Ishikawa (cell line): Measurements from ENCODE around the gene HHAT.

Source experiments
- CEBPB ChIP-seq: IDR thresholded peaks from 2 replicates; pipeline ENCODE4 v1.6.1; 2012
- CREB1 ChIP-seq: IDR thresholded peaks from 2 replicates; pipeline ENCODE4 v1.6.1; 2012; ENCODE audit warnings: low read depth
- EP300 ChIP-seq: IDR thresholded peaks from 2 replicates; pipeline ENCODE4 v1.6.1; 2012; ENCODE audit warnings: borderline replicate concordance
- FOXM1 ChIP-seq: IDR thresholded peaks from 2 replicates; pipeline ENCODE4 v1.6.1; 2012; ENCODE audit warnings: low read depth, borderline replicate concordance
- NFIC ChIP-seq: IDR thresholded peaks from 2 replicates; pipeline ENCODE4 v1.6.1; 2012
- RAD21 ChIP-seq: IDR thresholded peaks from 2 replicates; pipeline ENCODE4 v1.6.1; 2012; ENCODE audit warnings: low read depth
- TAF1 ChIP-seq: IDR thresholded peaks from 2 replicates; pipeline ENCODE4 v1.6.1; 2012; ENCODE audit warnings: low read depth, mild to moderate bottlenecking
- TCF12 ChIP-seq: IDR thresholded peaks from 2 replicates; pipeline ENCODE4 v1.6.1; 2012; ENCODE audit warnings: low read depth
- TEAD4 ChIP-seq: IDR thresholded peaks from 2 replicates; pipeline ENCODE4 v1.6.1; 2012
- YY1 ChIP-seq: IDR thresholded peaks from 2 replicates; pipeline ENCODE4 v1.6.1; 2012; ENCODE audit warnings: low read depth
- ZBTB7A ChIP-seq: IDR thresholded peaks from 2 replicates; pipeline ENCODE4 v1.6.1; 2012; ENCODE audit warnings: low read depth
- TF ChIP-seq, protein P1 (sequence below): IDR thresholded peaks from 2 replicates; pipeline ENCODE4 v1.6.1; 2012
- TF ChIP-seq, protein P2 (sequence below): IDR thresholded peaks from 2 replicates; pipeline ENCODE4 v1.6.1; 2012; ENCODE audit warnings: low read depth, mild to moderate bottlenecking
- TF ChIP-seq, protein P3 (sequence below): IDR thresholded peaks from 2 replicates; pipeline ENCODE4 v1.6.1; 2012

The HHAT gene

DNA sequence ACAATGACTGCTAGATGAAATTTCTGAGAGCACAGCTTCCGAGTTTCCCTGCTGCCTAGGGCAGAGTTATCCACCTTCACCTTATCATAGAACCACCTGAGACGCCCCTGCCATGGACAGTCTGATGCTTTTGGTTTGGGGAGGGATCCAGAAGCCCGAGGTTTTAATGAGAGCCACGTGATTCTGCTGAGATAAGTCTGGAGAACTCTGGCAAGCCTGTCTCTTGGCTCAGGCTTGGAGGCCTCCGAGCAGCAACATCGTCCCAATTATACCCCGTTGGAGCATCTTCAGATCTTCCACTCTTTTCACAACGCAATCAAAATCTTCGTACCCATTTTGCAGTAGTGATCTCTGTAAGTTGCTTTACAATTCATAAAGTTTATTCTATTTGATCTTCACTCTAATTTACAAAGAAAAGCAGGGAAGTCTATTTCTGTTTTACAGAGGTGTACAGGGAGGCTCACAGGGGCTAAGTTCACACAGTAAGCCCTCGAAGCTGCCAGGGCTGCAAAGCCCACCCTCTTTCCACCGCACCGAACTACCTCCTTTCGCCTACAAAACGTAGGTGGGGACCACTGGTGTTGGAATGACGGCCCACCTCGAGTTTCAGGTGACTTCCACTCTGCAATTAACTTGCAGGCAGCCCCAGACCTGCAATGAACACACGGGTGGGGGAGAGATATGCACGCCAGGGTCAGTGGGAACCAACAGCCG is 513 bp upstream of the HHAT start:
- TF ChIP-seq CEBPB (no peak), FOXM1 (no peak), TCF12 (no peak), ZBTB7A (no peak), NFIC (no peak), CREB1 (no peak), YY1 (no peak)
- TF ChIP-seq, protein P1, sequence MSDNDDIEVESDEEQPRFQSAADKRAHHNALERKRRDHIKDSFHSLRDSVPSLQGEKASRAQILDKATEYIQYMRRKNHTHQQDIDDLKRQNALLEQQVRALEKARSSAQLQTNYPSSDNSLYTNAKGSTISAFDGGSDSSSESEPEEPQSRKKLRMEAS: no peak
- TF ChIP-seq, protein P2, sequence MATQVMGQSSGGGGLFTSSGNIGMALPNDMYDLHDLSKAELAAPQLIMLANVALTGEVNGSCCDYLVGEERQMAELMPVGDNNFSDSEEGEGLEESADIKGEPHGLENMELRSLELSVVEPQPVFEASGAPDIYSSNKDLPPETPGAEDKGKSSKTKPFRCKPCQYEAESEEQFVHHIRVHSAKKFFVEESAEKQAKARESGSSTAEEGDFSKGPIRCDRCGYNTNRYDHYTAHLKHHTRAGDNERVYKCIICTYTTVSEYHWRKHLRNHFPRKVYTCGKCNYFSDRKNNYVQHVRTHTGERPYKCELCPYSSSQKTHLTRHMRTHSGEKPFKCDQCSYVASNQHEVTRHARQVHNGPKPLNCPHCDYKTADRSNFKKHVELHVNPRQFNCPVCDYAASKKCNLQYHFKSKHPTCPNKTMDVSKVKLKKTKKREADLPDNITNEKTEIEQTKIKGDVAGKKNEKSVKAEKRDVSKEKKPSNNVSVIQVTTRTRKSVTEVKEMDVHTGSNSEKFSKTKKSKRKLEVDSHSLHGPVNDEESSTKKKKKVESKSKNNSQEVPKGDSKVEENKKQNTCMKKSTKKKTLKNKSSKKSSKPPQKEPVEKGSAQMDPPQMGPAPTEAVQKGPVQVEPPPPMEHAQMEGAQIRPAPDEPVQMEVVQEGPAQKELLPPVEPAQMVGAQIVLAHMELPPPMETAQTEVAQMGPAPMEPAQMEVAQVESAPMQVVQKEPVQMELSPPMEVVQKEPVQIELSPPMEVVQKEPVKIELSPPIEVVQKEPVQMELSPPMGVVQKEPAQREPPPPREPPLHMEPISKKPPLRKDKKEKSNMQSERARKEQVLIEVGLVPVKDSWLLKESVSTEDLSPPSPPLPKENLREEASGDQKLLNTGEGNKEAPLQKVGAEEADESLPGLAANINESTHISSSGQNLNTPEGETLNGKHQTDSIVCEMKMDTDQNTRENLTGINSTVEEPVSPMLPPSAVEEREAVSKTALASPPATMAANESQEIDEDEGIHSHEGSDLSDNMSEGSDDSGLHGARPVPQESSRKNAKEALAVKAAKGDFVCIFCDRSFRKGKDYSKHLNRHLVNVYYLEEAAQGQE: no peak

DNA sequence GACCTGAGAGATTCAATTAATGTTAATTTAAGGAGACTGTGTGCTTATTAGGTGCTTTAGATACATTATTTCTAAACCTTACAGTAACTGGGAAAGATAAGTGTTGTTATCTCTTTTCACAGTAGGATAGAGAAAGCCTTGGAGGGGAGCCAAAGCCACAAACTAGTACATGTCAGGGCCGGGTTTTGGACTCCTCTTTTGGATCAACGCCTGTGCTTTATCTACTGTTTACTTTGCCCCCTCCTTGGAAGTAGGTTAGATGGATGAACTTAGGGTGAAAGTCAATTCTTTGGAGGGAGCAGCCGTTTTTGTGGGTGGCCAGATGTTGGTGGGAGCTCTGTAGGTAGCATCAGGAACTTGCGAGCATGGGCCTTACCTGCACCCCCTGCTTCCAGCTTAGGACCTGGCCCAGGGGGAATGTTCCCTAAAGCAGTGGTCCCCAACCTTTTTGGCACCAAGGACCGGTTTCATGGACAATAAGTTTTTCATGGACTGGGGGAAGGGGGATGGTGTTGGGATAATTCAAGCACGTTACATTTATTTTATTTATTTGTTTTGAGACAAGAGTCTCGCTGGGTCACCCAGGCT is 1.7 kb downstream of the HHAT start:
- TF ChIP-seq RAD21 (no peak), YY1 (no peak), ZBTB7A (no peak), CREB1 (no peak), FOXM1 (no peak), TAF1 (no peak), EP300 (no peak), TCF12 (no peak), TEAD4 (no peak)
- TF ChIP-seq, protein P1: no peak
- TF ChIP-seq, protein P3, sequence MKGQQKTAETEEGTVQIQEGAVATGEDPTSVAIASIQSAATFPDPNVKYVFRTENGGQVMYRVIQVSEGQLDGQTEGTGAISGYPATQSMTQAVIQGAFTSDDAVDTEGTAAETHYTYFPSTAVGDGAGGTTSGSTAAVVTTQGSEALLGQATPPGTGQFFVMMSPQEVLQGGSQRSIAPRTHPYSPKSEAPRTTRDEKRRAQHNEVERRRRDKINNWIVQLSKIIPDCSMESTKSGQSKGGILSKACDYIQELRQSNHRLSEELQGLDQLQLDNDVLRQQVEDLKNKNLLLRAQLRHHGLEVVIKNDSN: no peak
- TF ChIP-seq, protein P2: no peak

DNA sequence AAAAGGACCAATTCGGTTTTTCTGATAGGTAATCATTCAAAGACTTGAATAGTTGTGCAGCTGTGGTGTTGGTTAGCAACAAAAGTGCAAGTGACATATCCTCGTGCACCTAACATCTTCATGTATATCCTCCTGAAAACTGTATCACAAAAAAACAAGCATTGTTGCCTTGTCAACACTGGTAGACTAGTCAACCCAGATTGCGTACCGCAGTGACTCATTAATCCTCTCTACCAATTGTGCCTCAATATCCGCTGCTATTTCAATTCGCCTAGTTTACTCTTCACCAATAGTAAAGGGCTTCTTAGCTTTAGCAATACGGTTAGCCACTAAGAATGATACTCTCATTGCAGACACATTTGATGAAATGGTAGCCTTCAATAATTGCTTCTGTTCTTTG is 3.5 kb downstream of the HHAT start:
- TF ChIP-seq YY1 (no peak), NFIC (no peak), RAD21 (no peak)
- TF ChIP-seq, protein P2: no peak
- TF ChIP-seq, protein P1: no peak
- TF ChIP-seq, protein P3: no peak

DNA sequence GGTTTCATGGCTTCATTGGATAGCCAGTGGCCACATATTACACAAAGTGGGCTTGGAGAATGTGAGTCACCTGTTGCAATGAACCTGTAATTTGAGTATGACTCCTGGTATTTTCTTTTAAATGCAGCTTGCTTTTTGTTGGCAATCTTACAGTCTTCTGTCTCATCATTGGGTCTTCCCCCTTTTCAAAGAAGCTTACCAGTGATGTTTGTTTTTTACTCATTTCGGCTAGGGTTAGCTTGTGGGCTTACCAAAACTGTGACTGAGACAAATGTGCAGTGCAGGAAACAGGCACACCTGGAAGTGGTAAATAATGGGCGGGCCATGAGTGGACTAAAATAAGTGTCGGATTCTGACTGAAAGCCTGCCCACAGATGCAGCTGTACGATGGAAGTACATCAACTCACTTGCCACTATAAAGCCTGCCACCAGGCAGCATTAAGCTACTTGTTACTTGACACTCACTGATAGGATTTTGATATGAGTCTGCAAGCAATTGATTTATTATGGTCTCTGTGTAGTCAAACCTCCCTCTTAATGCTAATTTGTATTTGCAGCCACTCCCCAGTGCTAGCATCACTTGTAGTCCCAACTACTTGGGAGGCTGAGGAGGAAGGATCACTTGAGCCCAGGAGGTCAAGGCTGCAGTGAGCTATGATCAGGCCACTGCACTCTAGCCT is 4.2 kb downstream of the HHAT start:
- no peak for TF ChIP-seq TAF1
- no peak for TF ChIP-seq ZBTB7A
- no peak for TF ChIP-seq RAD21
- TF ChIP-seq, protein P1: no peak
- no peak for TF ChIP-seq YY1
